K562 (cell line): ENCODE measurements around the gene EVA1B. TPM values are rescaled to one million over a fixed set of nuclear protein-coding genes. Genes with fewer than 3 reads are reported as not detected.

Source experiments
- ATAC-seq: fragments of 200-7000 bp; cut with Tn5 transposase; 3 replicates; pipeline ENCODE4 v1.9.1; 2020; ENCODE audit warnings: moderate library complexity
- BruUV-seq: library from RNA; stranded (reverse); fragments of 400-500 nt; replicated peaks from 2 replicates; lab custom pipeline; 2021; lab: Mats Ljungman, UMichigan
- CTCF ChIA-PET: fragments of 300-600 bp; formaldehyde crosslinking; extraction: SDS; loops from one replicate; lab custom pipeline; 2021; ENCODE audit warnings: low intra/inter-chr PET ratio; lab: Yijun Ruan, JAX
- POLR2A ChIA-PET: fragments of 300-600, 350-650 bp; sonication (Branson Sonifier 250); formaldehyde crosslinking; extraction: SDS; loops from one replicate; lab custom pipeline; 2021; ENCODE audit warnings: antibody characterized with exemption, inconsistent platforms; lab: Yijun Ruan, JAX
- DNase-seq, 4 experiments: peaks; one replicate each; pipeline versions ENCODE4 v3.0.0 to v3.0.0-alpha.2; 2011 to 2018; ENCODE audit warnings: low spot score in 3 of 4, mixed read lengths in 3 of 4; ENCODE audit errors: extremely low read depth in 1 of 4
- FAIRE-seq: peaks from 2 replicates; lab custom pipeline; 2011; peaks lifted over from hg19 to GRCh38; lab: Jason Lieb, UNC
- H2AFZ ChIP-seq: 2 replicates; pipeline ENCODE4 v1.6.0; 2011; ENCODE audit warnings: low read depth, low read length, control low read depth, inconsistent platforms
- H3K27ac ChIP-seq: fragments of 200-600 bp; 3 replicates; pipeline ENCODE4 v1.8.0; 2011; ENCODE audit warnings: low read depth, mild to moderate bottlenecking, control low read depth, inconsistent platforms, low read length, moderate library complexity, mixed read lengths; ENCODE audit errors: extremely low read depth
- H3K27me3 ChIP-seq, 2 experiments: fragments of 300-600 bp in 1 of 2; 2 replicates in 1 of 2; 3 replicates in 1 of 2; pipeline versions ENCODE4 v1.6.0 to v1.8.0; 2011; ENCODE audit warnings: inconsistent platforms in 2 of 2, low read length in 2 of 2, mild to moderate bottlenecking in 1 of 2, mixed read lengths in 1 of 2, moderate library complexity in 1 of 2; ENCODE audit not compliant: control insufficient read depth in 2 of 2, insufficient read depth in 2 of 2
- H3K36me3 ChIP-seq: fragments of 300-600 bp; 3 replicates; pipeline ENCODE4 v1.8.0; 2011; ENCODE audit warnings: mild to moderate bottlenecking, low read length, inconsistent platforms; ENCODE audit not compliant: control insufficient read depth, insufficient read depth
- H3K4me1 ChIP-seq, 2 experiments: fragments of 200-600 bp in 1 of 2; replicated peaks in 1 of 2; 2 replicates in 1 of 2; 3 replicates in 1 of 2; pipeline versions ENCODE4 v1.5.1 to v1.8.0; 2011; ENCODE audit warnings: inconsistent platforms in 2 of 2, low read length in 2 of 2, mild to moderate bottlenecking in 1 of 2, mixed read lengths in 1 of 2, moderate library complexity in 1 of 2; ENCODE audit not compliant: control insufficient read depth in 2 of 2, insufficient read depth in 2 of 2
- H3K4me2 ChIP-seq: 2 replicates; pipeline ENCODE4 v1.6.1; 2011; ENCODE audit warnings: low read length, control low read depth, inconsistent platforms, mixed read lengths; ENCODE audit not compliant: insufficient read depth
- H3K4me3 ChIP-seq: fragments of 200-600 bp; sonication (generic), shearing (Covaris generic); 2 replicates; pipeline ENCODE4 v1.5.1; 2016; ENCODE audit warnings: control low read depth, inconsistent platforms
- H3K79me2 ChIP-seq: fragments of 200-600 bp; 3 replicates; pipeline ENCODE4 v1.8.0; 2011; ENCODE audit warnings: low read length, inconsistent platforms; ENCODE audit not compliant: control insufficient read depth, insufficient read depth
- H3K9ac ChIP-seq, 2 experiments: 2 replicates each; pipeline versions ENCODE4 v1.6.0 to v1.6.1; 2011; ENCODE audit warnings: low read depth in 2 of 2, low read length in 2 of 2, control low read depth in 1 of 2, inconsistent platforms in 1 of 2, mild to moderate bottlenecking in 1 of 2, mixed read lengths in 1 of 2; ENCODE audit not compliant: insufficient read depth in 1 of 2
- H3K9me1 ChIP-seq: one replicate; pipeline ENCODE4 v1.6.0; 2011; ENCODE audit warnings: inconsistent platforms, mild to moderate bottlenecking, low read length, moderate library complexity; ENCODE audit not compliant: control insufficient read depth, insufficient read depth
- H3K9me3 ChIP-seq: replicated peaks from 2 replicates; pipeline ENCODE4 v1.5.1; 2011; ENCODE audit warnings: low read depth, low read length, inconsistent platforms; ENCODE audit not compliant: control insufficient read depth, insufficient read depth
- H4K20me1 ChIP-seq: replicated peaks from 2 replicates; pipeline ENCODE4 v1.6.1; 2011; ENCODE audit warnings: low read length, inconsistent platforms, mixed read lengths; ENCODE audit not compliant: control insufficient read depth, insufficient read depth
- BCL6 ChIP-seq: fragments of 250-450 bp; sonication (Bioruptor Pico); IDR thresholded peaks from 2 replicates; pipeline ENCODE4 v1.4.0; 2020
- CGGBP1 ChIP-seq: fragments of 250-450 bp; sonication (Bioruptor Pico); IDR thresholded peaks from 2 replicates; pipeline ENCODE4 v1.9.0; 2021; ENCODE audit warnings: mild to moderate bottlenecking
- CREB1 ChIP-seq, 2 experiments: sonication (generic) in 1 of 2; formaldehyde crosslinking in 1 of 2; IDR thresholded peaks; 2 replicates each; pipeline versions ENCODE4 v1.6.1 to v1.8.0; 2012 to 2022; ENCODE audit warnings: inconsistent platforms in 1 of 2, mild to moderate bottlenecking in 1 of 2, missing genetic modification reagents in 1 of 2, moderate library complexity in 1 of 2
- CSDE1 ChIP-seq, 2 experiments: fragments of 450-650 bp; IDR thresholded peaks; 2 replicates each; pipeline ENCODE4 v1.6.1; 2016; ENCODE audit warnings: mild to moderate bottlenecking in 1 of 2
- FOXJ3 ChIP-seq: sonication (generic); formaldehyde crosslinking; IDR thresholded peaks from 2 replicates; pipeline ENCODE4 v1.4.0; 2020; ENCODE audit warnings: mild to moderate bottlenecking, missing genetic modification reagents
- KDM1A ChIP-seq, 2 experiments: fragments of 450-650 bp; IDR thresholded peaks; 2 replicates each; pipeline ENCODE4 v1.6.1; 2016; ENCODE audit warnings: mild to moderate bottlenecking in 2 of 2
- LARP7 ChIP-seq: fragments of 450-650 bp; IDR thresholded peaks from 2 replicates; pipeline ENCODE4 v1.6.1; 2016
- NFRKB ChIP-seq: fragments of 450-650 bp; IDR thresholded peaks from 2 replicates; pipeline ENCODE4 v1.6.1; 2016; ENCODE audit warnings: low read depth
- PRMT5 ChIP-seq: sonication (generic); formaldehyde crosslinking; IDR thresholded peaks from 2 replicates; pipeline ENCODE4 v1.5.0; 2020; ENCODE audit warnings: missing genetic modification reagents
- SIX5 ChIP-seq, 2 experiments: IDR thresholded peaks; 2 replicates each; pipeline ENCODE4 v1.6.1; 2011; ENCODE audit warnings: low read length in 2 of 2, borderline replicate concordance in 1 of 2, low read depth in 1 of 2, mild to moderate bottlenecking in 1 of 2, moderate library complexity in 1 of 2; ENCODE audit not compliant: insufficient read depth in 1 of 2
- SRSF9 ChIP-seq: fragments of 200-400 bp; formaldehyde crosslinking; IDR thresholded peaks from 2 replicates; pipeline ENCODE4 v1.6.1; 2017; ENCODE audit warnings: low read depth, low read length, borderline replicate concordance
- TAF15 ChIP-seq: fragments of 200-400 bp; formaldehyde crosslinking; IDR thresholded peaks from 2 replicates; pipeline ENCODE4 v1.6.1; 2017; ENCODE audit warnings: mild to moderate bottlenecking, low read depth, low read length, moderate library complexity
- TGIF2 ChIP-seq: sonication (generic); formaldehyde crosslinking; IDR thresholded peaks from 2 replicates; pipeline ENCODE4 v1.8.1; 2022; ENCODE audit warnings: mild to moderate bottlenecking, missing genetic modification reagents, moderate library complexity
- THAP12 ChIP-seq: fragments of 250-450 bp; sonication (Bioruptor Pico); IDR thresholded peaks from 2 replicates; pipeline ENCODE4 v1.9.0; 2021; ENCODE audit warnings: mild to moderate bottlenecking, inconsistent platforms
- TRIM28 ChIP-seq: fragments of 450-650 bp; IDR thresholded peaks from 2 replicates; pipeline ENCODE4 v1.6.1; 2017
- UBTF ChIP-seq, 2 experiments: IDR thresholded peaks; 2 replicates each; pipeline ENCODE4 v1.6.1; 2012; ENCODE audit warnings: improper control_type of control experiment in 2 of 2, low read depth in 2 of 2, low read length in 2 of 2, borderline replicate concordance in 1 of 2
- USF2 ChIP-seq: sonication (generic); formaldehyde crosslinking; IDR thresholded peaks from 2 replicates; pipeline ENCODE4 v1.5.0; 2020; ENCODE audit warnings: missing genetic modification reagents
- ZFPM2 ChIP-seq: fragments of 250-450 bp; sonication (Bioruptor Pico); IDR thresholded peaks from 2 replicates; pipeline ENCODE4 v1.5.1; 2022; ENCODE audit warnings: mild to moderate bottlenecking
- WGBS: fragments of 100-300 bp; shearing (Covaris generic); methylation state at CpG from one replicate; pipeline ENCODE4 v1.1.6; 2016; ENCODE audit warnings: low coverage, mixed read lengths; ENCODE audit not compliant: insufficient coverage; ENCODE audit errors: missing lambda C conversion rate; 5-methylcytosine and 5-hydroxymethylcytosine counted together
- in situ Hi-C: fragments of 300-500 bp; cut with MboI; formaldehyde crosslinking; loops from 4 replicates; pipeline ENCODE4 v1.15.0; 2018; ENCODE audit warnings: inconsistent platforms, mixed read lengths
- intact Hi-C: fragments of 100-400 bp; cut with micrococcal nuclease; formaldehyde crosslinking; loops from 2 replicates; pipeline ENCODE4 v1.14.2; 2022
- polyA plus RNA-seq, 8 experiments: library from polyadenylated mRNA; depleted of rRNA in 4 of 8; stranded (reverse) in 5 of 8; unstranded in 3 of 8; fragments of >200 nt; fragmentation: Nextera tagmentation in 2 of 8; fragmentation: Illumina TruSeq in 1 of 8; extraction: Ambion mirVana in 2 of 8; extraction: Trizol in 1 of 8; gene quantifications; 2 replicates each; pipeline versions ENCODE4 v1.2.1 to v1.2.3, GENCODE V29; 2011 to 2014; ENCODE audit warnings: inconsistent platforms in 1 of 8, missing spikeins in 1 of 8
- total RNA-seq, 7 experiments: library from RNA; depleted of rRNA in 6 of 7; stranded (reverse); fragments of >200 nt in 6 of 7; fragmentation: Illumina TruSeq in 2 of 7; extraction: Trizol in 2 of 7; gene quantifications; 2 replicates each; pipeline versions ENCODE4 v1.2.1 to v1.2.3, GENCODE V29; 2011 to 2021; ENCODE audit warnings: low replicate concordance in 1 of 7

The EVA1B gene
- total and polyA plus RNA-seq, 9 of the 15 experiments (the other 6 are each of a cell fraction or from before 2014, with no cell fraction given) = 0.08 to 65.7 (median 2.4) TPM

- no peak for FAIRE-seq
- CTCF ChIA-PET = no interaction called here
- Histone ChIP-seq H2AFZ (no peak overlapping the region), H3K27ac (no peak overlapping the region), H3K9ac (peak overlapping the region in 1 of 2 experiments; percentile 70; a peak in 1 of 4 replicates), H3K4me2 (no peak overlapping the region), H4K20me1 (no peaks in the 10 kb centered on the region; the same call in 1 of the 2 replicates), H3K4me3 (no peak overlapping the region), H3K4me1 (peaks cover 0 to 12% of the 10 kb centered on the region in 2 experiments; a peak in 1 of 5 replicates), H3K27me3 (no peaks in the 10 kb centered on the region), H3K79me2 (no peaks in the 10 kb centered on the region), H3K36me3 (peaks cover 89% of the 10 kb centered on the region), H3K9me1 (no peaks in the 10 kb centered on the region), H3K9me3 (no peaks in the 10 kb centered on the region)
- no peak for DNase-seq
- in situ Hi-C loops (no loop called here), intact Hi-C loops (no loop called here)
- WGBS = 88% methylated on average over 11 of the region's 11 CpGs
- no TSS peak for BruUV-seq
- POLR2A ChIA-PET = interaction anchor here (0.9 to 1.3 kb wide), 3 partner anchors 14 to 33 kb away, joined by 3 read pairs; no protein-coding TSS in a partner anchor
- ATAC-seq = no peak
- TF ChIP-seq FOXJ3 (CRISPR knock-in tag) = no peak
- no peak for TF ChIP-seq KDM1A (IDR thresholded peaks at IDR 0.05)
- TF ChIP-seq CREB1 (IDR thresholded peaks at IDR 0.05) = no peak
- TF ChIP-seq CREB1 (CRISPR knock-in tag; IDR thresholded peaks at IDR 0.05) = no peak
- TF ChIP-seq SRSF9 = no peak
- no peak for TF ChIP-seq TAF15
- TF ChIP-seq ZFPM2 (CRISPR knock-in tag) = no peak
- no peak for TF ChIP-seq PRMT5 (CRISPR knock-in tag)
- no peak for TF ChIP-seq THAP12 (CRISPR knock-in tag)
- no peak for TF ChIP-seq CGGBP1 (CRISPR knock-in tag)
- TF ChIP-seq BCL6 (CRISPR knock-in tag) = no peak
- no peak for TF ChIP-seq CSDE1 (IDR thresholded peaks at IDR 0.05)
- TF ChIP-seq NFRKB = no peak
- no peak for TF ChIP-seq USF2 (CRISPR knock-in tag)
- no peak for TF ChIP-seq UBTF (IDR thresholded peaks at IDR 0.05; ENCODE audit: borderline replicate concordance in 1 of 2, low read depth in 2 of 2, low read length in 2 of 2)
- TF ChIP-seq LARP7 = no peak
- TF ChIP-seq TRIM28 = no peak
- no peak for TF ChIP-seq TGIF2 (CRISPR knock-in tag)
- no peak for TF ChIP-seq SIX5 (IDR thresholded peaks at IDR 0.05; ENCODE audit: borderline replicate concordance in 1 of 2, insufficient read depth in 1 of 2, low read depth in 1 of 2, low read length in 2 of 2)
These were observed 31.0 kb upstream of the EVA1B start for GRCh38 chr1:36354486-36354885.
